SIG-M5 treated with dmso at 0.1 percent for 504 hours (cell line): ENCODE data around the gene GSTP1.
"Not testable (repeated sequence)": the region's sequence is repeated elsewhere in the genome, so short reads cannot be mapped to it uniquely, and the experiment has no call there.

Source experiments
- DNase-seq: peaks from one replicate; lab custom pipeline; 2025; ENCODE audit not compliant: unreplicated experiment; lab: John Stamatoyannopoulos, UW

The GSTP1 gene

DNA sequence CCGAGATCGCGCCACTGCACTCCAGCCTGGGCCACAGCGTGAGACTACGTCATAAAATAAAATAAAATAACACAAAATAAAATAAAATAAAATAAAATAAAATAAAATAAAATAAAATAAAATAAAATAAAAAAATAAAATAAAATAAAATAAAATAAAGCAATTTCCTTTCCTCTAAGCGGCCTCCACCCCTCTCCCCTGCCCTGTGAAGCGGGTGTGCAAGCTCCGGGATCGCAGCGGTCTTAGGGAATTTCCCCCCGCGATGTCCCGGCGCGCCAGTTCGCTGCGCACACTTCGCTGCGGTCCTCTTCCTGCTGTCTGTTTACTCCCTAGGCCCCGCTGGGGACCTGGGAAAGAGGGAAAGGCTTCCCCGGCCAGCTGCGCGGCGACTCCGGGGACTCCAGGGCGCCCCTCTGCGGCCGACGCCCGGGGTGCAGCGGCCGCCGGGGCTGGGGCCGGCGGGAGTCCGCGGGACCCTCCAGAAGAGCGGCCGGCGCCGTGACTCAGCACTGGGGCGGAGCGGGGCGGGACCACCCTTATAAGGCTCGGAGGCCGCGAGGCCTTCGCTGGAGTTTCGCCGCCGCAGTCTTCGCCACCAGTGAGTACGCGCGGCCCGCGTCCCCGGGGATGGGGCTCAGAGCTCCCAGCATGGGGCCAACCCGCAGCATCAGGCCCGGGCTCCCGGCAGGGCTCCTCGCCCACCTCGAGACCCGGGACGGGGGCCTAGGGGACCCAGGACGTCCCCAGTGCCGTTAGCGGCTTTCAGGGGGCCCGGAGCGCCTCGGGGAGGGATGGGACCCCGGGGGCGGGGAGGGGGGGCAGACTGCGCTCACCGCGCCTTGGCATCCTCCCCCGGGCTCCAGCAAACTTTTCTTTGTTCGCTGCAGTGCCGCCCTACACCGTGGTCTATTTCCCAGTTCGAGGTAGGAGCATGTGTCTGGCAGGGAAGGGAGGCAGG lies at the start of gene GSTP1:
TSS of gene GSTP1 (plus strand) at position 566 of the 958 bp plus-strand sequence. CDS start at position 598, 32 bp downstream.
- DNase-seq = peak; percentile 73

DNA sequence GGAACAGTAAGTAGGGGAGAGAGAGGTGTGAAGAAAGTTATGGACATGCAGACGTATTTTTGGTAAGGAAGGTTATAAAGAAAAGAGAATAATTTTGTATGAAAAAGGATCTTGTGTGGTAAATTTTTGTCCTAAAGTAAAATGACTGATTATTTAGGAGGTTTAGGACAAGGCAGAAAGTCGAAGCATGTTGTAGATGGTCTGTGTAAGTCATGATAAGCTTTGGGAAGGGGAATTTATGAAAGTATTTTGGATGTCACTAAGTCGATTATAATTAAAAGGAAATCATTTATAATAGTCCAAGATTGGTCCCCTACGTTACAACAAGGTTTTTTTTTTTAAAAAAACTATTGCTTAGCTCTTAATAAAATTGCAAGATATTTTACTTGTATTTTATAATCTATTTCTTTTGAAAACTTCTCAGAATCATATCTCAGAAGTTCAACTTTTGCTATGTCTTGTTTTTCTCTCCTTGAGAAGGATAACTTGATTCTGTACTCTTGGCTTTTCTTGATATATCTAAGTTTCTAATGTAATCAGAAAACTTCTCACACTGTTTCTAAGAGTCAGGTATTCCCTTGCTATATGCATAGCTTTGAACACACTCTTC lies 49.4 kb upstream of the GSTP1 start:
- DNase-seq = no peak

DNA sequence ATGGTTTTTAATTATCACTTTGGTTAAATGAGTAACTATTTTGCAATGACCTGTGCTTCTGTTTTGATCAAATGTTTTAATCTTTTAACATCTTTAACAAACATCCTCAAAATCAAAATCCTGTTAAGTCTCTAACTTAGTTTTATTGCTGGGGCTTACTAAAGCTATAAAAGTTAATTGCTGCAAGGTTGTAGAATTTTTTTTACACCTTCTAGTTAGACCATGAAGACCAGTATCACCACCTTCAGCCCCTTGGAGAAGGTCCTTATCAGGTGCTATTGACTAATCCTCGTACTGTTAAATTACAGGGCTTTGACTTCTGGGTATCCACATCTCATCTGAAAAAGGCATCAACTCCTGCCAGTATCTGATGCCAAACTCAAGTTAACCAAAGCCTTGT lies 48.1 kb upstream of the GSTP1 start:
- no peak for DNase-seq

DNA sequence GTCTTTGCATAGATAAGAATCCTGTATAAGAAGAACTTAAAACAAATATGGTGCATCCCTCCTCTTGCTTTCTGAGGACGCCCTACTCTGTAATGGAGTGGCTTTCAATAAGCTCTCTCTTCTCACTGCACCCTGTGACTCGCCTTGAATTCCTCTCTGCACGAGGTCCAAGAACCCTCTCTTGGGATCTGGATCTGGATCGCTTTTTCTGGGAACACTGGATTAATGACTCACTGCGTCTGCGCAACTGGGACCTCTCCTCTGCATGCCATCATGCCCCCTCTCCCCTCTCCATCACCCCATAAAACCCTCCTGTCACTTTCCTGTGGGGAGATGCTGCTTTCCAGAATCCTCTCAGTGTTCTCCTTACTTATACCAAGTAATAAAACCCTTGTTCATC lies 45.3 kb upstream of the GSTP1 start:
- DNase-seq = no peak

DNA sequence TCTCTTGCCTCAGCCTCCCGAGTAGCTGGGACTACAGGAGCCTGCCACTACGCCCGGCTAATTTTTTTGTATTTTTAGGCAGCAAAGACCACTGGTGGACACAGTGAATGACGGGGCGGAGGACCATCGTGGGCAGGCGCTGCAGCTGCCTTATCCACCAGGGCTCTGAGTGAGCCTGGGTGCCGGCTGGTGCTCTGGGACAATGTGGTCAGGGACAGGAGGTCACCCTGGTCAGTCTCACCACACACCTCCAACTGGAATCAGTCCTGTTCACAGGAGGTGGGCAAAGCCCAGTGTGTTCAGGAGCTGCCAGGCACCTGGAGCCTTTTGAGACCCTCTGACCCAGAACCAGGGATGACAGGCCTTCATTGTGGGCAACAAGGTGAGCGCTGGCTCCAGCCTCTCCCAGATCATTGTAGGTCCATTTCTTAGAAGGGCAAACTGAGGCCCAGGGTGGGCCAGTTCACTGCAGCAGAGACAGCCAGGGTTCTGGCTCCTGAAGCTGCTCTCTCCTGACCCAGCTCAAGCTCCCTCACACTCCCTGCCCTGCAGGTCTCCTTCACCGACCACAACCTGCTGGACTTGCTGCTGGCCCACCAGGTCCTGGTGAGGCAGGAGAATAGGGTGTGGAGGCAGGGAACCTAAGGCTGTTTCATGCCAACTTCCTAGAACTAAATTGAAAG lies 44.6 kb upstream of the GSTP1 start:
- DNase-seq = no peak

DNA sequence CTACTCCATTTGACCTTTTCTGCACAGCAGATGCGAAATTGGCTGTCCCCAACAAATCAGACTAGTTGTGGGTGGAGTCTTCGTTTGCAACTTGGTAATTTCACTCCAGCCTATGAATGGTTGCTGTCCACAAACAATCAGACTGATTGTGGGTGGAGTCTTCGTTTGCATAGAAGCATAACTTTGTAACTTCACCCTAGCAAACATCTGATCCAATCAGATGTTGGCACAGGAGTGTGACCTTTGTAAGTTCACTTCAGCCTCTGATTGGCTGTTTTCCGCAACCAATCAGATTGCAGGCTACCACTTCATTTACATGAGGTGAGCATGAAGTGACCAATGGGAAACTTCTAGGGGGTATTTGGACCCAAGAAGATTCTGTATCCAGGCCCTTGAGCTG lies 44.1 kb upstream of the GSTP1 start:
- no peak for DNase-seq

DNA sequence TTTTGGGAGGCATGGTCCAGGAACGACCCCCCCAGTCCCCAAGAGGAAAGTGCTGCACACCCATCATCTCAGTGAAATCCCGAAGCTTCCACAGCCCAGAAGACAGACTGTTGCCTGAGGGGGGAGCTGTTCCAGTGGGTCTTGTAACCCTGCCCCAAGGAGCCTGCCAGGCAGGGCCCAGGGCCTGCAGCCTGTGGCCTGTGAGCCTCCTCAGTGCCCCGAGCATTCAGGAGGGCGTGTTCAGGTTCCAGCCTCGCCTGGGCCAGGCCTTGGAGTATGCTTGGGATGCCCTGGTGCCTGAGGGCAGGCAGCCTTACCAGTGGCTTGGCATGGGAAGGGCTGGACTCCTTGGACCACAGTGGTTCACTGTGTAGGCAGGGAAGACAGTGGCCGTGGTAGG lies 42.4 kb upstream of the GSTP1 start:
- no peak for DNase-seq

DNA sequence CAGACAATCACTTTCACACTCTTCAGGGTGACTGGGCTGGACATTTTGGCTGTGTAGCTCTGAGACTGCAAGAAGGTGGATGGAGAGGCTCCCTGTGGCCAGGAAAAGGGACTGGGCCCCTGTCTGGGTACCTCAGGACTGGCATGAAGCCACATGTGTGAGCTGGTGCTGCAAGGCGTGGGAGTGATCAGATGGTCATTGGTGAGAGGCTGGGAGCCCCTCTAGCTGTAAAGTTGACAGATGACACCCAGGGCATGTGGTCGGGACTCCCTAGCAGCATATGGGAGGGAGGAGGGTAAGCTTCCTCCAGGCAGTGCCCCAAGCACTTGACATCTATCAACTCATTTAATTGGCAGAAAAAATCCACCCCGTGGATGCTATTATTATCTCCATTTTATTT lies 41.4 kb upstream of the GSTP1 start:
- no peak for DNase-seq

DNA sequence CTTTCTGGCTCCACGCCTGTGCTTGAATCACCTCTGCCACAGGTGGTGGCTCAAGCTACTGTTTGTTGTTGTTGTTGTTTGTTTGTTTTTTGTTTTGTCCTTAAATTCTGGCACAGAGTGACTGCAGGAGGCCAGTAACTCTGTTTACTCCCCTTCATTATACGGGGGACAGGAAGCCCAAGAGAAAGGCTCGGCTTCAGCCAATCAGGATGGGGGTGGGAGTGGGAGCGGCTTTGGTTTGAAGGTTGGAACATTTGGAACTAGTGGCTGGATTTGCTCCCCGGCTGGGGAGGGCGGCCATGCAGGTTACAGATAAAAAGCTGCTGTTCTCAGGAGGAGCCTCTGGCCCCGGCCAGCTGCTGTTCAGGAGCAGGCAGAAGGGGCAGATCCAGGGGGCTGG lies 40.6 kb upstream of the GSTP1 start:
- DNase-seq = no peak

DNA sequence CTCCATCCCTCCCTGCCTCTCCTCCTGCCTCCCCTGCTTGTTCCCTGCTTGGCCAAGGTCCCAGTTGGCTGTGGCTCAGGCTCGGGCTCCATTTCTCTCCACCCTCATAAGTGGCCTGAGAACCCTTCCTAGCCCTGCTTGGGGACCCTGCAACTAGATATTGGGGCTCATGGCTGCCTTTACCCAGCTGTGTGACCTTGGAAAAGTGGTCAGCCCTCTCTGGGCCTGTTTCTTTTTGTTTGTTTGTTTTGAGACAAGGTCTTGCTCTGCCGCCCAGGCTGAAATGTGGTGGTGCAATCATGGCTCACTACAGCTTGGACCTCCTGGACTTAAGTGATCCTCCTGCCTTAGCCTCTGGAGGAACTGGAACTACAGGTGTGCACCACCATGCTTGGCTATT lies 40.0 kb upstream of the GSTP1 start:
- DNase-seq = no peak

DNA sequence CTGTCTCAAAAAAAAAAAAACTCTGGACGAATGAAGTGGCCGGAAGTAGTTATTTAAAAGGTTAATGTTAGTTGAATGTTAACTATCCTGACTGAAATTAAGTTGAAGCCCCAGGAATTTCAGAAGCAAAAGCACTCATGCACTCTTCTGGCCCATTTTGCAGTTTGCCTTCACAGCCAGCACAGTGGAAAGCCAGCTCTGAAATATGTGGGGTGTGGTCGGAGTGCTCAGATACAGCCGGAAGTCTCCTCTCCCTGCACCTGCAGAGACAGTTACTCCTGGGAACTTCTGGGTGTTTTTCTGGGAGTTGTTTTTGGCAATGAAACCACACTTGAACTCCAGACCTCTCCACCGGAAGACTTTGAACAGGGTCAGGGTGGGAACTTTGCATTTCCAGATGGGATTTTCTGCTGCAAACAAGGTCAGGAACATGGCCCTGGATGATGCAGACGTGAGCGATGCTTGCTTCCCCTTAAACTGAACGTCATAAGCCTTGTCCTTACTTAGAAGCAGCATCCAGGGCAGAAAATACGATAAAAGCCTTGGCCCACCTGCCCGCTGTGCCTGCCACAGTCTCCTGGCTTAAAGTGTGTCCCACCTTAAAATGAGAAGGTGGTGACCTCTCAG lies 38.9 kb upstream of the GSTP1 start:
- no peak for DNase-seq

DNA sequence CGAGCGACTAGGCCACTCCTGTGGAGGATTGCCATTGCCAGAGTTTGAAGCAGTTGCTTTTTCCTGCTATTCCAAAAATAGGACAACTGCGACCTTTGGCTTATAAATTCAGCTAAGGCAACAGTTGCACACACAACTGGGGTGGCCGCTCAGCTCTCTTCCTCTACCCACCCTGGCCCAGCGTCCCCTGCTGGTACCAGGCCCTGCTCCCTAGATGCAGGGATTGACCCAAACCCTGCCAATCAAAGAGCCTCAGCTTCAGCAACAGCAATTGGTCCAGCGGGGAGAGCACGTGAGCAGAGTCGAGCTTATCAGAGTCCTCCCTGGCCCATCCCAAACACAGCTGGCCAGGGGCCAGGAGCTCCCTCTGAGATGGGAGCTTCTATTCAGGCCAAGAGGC lies 38.3 kb upstream of the GSTP1 start:
- no peak for DNase-seq

DNA sequence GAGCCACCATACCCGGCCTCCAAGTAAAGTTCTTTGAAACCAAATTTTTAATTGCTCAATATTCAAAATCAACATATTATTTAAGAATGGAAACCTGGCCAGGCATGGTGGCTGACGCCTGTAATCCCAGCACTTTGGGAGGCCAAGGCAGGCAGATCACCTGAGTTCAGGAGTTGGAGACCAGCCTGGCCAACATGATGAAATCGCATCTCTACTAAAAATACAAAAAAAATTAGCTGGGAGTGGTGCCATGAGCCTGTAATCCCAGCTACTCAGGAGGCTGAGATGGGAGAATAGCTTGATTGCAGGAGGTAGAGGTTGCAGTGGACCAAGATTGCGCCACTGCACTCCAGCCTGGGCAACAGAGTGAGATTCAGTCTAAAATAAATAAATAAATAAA lies 35.5 kb upstream of the GSTP1 start:
- DNase-seq = not testable (repeated sequence)

DNA sequence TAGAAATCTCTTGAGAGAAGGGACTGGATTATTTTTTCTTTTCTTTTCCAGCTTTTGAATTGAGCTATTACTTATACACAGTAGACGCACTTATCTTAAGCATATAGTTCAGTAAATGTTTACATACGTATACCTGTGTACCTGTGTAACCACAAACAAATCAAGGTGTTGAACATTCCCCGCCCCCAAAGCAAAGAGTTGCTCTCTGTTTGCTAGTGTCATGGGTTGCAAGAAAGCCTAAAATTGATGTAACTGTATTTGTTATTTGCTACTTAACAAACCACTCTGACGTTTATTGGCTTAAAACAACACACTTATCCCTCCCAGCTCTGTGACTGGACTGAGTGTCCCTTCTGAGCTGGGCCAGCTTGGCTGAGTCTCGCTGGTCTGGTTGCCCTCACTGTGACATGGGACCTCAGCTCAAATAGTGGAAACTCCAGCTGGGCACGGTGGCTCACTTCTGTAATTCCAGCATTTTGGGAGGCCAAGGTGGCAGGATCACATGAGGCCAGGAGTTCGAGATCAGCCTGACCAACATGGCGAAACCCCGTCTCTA lies 35.0 kb upstream of the GSTP1 start:
- DNase-seq = no peak

DNA sequence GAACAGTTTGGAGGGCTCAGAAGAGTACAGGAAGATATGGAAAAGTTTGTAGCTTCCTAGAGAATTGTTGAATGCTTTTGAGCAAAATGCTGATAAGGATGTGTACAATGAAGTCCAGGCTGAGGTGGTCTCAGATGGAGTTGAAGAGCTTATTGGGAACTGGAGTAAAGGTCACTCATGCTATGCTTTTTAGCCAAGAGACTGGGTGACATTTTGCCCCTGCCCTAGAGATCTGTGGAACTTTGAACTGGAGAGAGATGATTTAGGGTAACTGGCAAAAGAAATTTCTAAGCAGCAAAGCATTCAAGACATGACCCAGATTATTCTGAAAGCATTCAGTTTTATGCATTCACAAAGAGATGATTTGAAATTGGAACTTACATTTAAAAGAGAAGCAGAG lies 32.5 kb upstream of the GSTP1 start:
- DNase-seq = no peak

DNA sequence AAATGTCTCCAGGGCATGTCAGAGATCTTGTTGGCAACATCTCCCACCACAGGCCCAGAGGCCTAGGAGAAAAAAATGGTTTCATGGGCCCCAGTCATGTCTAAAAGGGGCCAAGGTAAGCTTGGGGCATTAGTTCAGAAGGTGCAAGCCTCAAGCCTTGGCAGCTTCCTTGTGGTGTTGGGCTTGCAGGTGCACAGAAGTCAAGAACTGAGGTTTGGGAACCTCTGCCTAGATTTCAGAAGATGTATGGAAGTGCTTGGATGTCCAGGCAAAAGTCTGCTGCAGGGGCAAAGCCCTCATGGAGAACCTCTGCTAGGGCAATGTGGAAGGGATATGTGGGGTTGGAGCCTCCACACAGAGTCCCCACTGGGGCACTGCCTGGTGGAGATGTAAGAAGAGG lies 31.9 kb upstream of the GSTP1 start:
- DNase-seq = not testable (repeated sequence)

DNA sequence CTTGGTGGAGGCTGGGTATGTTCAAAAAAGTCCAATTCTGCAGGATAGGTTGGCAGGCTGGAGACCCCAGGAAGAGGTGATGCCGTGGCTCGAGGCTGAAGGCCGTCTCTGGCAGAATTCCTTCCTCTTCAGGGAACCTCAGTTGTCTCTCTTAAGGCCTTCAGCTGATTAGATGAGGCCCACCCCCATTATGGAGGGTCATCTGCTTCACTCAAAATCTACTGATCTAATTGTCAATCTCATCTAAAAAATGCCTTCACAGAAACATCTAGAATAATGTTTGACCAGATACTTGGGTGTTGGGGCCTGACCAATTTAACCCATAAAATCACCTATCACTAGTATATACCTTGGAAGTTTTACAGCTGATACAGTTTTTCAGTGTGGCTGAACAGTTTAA lies 27.4 kb upstream of the GSTP1 start:
- no peak for DNase-seq

DNA sequence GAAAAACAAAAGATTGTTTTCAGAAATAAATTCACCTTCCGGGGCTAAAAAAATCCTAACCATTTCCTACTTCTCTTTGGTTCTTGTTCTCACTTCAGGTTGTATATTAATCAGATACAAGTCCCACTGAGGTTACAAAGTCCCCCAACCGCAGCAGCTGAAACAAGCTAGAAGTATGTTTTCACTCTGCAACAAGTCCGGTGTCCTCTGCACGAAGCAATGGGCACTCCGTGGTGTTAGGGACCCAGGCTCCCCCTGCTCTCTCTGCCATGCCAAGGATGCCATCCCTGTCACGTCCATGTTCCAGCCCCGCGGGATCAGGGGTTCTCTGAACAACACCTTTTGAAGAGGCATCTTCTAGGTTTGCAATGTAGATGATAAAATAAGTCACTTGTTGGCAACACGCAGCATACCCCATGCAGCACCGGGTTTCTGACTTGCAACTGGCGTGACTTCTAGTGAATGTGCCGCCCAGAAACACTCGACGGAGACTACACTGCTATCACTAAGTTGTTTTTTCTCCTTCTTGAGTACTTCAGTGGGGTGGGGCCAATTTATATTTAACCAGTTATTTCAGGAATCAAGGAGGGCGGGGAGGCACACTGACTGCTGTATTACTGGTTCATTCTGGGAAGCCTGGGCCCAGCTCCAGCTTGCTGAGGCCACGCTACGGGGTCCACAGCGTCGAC lies 25.4 kb upstream of the GSTP1 start:
- no peak for DNase-seq

DNA sequence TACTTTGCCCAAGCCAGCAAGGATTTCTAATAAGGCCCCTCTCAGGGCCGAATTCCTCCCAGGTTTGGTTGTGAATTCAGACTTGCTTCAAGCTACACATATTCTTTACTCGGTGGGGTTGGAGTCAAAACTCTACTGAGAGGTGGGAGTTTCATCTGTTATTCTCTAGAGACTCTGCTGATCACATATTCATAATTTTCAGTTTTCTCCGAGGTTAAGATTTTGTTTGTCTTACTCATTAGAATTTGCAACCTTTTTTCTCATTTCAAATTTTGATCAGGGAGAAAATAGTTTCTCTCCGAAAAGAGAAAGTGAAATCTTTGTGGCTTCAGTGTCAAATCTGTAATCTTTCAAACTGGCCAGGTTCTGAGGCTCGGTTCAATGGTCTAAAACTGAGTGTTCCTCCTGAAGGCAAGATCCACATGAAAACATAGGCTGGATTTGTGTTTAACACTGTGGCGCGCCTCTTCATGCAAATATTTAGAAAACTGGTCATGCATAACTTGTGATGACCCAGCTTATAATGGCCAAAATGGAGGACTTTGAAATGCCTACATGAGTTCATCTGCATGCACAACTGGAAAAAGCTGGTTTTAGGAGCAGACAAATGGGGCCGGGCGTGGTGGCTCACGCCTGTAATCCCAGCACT lies 21.5 kb upstream of the GSTP1 start:
- DNase-seq = no peak
